GM10266 (cell line): ENCODE measurements around the gene RPUSD1.

ENCODE experiments used
- DNase-seq: peaks from one replicate; pipeline ENCODE4 v3.0.0; 2012; ENCODE audit errors: extremely low spot score
- TF ChIP-seq, protein P1 (sequence below): IDR thresholded peaks from 2 replicates; pipeline ENCODE4 v1.5.1; 2012; ENCODE audit warnings: mild to moderate bottlenecking, low read depth; ENCODE audit not compliant: control insufficient read depth, insufficient read depth; ENCODE audit errors: missing control alignments

Gene RPUSD1

DNA sequence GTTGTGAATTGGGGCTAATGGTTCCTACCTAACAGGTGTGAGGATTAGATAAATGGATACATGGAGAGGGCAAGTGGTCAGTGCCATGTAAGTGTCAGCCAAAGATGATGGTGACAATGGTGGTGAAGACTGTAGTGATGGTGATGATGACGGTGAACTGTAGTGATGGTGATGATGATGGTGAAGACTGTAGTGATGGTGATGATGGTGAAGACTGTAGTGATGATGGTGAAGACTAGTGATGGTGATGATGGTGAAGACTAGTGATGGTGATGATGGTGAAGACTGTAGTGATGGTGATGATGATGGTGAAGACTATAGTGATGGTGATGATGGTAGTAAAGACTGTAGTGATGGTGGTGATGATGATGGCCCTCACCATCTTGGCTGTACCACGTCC lies 30.4 kb upstream of the RPUSD1 start:
- DNase-seq = no peak
- TF ChIP-seq, protein P1, sequence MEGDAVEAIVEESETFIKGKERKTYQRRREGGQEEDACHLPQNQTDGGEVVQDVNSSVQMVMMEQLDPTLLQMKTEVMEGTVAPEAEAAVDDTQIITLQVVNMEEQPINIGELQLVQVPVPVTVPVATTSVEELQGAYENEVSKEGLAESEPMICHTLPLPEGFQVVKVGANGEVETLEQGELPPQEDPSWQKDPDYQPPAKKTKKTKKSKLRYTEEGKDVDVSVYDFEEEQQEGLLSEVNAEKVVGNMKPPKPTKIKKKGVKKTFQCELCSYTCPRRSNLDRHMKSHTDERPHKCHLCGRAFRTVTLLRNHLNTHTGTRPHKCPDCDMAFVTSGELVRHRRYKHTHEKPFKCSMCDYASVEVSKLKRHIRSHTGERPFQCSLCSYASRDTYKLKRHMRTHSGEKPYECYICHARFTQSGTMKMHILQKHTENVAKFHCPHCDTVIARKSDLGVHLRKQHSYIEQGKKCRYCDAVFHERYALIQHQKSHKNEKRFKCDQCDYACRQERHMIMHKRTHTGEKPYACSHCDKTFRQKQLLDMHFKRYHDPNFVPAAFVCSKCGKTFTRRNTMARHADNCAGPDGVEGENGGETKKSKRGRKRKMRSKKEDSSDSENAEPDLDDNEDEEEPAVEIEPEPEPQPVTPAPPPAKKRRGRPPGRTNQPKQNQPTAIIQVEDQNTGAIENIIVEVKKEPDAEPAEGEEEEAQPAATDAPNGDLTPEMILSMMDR = no peak

DNA sequence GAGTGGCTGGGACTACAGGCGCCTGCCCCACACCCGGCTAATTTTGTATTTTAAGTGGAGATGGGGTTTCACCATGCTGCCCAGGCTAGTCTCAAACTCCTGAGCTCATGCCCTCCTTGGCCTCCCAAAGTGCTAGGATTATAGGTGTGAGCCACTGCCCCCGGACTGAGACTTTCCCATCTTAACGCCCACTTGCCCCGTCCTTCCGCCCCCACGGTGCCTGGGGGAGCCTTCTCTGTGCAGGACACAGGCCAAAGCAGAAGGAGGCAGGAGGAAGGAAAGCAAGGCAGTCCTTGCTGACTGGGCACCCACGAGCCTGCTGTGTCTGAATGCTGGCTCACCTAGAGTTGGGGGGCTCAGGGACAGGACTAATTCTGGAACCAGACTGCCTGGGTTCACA lies 30.0 kb upstream of the RPUSD1 start:
- TF ChIP-seq, protein P1 = no peak

DNA sequence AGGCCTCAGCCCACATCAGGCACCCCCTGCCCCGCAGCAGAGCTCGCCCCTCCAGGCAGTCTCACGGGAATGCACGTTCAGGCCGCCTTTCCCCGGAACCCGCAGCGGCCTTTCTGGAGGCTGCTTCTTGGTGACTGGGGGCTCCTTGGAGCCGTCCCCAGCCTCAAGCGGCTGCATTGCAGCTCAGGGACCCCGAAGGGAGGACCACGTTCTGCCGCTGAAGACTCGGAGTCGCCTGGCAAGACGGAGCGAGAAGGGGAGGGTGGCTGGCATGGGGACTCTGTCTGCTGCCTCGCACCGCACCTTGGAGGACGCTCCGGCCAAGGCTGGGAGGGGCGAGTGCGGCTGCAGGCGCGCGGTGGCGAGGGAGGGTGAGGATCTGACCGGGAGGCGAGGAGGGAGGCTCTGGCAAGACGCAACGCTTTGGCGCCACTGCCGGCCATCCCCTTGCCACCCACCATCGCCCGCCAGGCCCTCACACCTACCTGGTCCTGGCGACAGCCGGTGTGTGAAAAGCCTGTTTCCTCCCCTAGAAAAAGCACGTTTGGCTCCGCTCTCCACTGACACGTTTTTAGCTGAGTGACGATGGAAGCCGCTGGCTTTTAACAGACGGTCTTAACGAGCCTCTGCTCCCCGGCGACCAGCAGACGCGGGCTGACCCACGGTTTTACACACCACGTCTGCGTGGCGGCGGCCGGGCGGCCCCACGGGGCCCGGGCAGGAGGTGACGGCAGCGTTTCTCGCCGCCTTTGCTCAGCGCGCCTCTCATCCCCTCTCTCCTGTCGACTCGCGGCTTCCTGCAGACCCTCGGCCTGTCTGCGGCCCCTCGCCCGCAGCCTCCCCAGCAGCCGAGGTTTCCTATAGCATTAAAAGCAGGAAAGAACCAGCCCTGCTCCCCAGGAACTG lies 29.1 kb upstream of the RPUSD1 start:
- TF ChIP-seq, protein P1 = no peak
- no peak for DNase-seq

More for the DNA sequence above, 30.0 kb upstream of the RPUSD1 start:
- DNase-seq = no peak

DNA sequence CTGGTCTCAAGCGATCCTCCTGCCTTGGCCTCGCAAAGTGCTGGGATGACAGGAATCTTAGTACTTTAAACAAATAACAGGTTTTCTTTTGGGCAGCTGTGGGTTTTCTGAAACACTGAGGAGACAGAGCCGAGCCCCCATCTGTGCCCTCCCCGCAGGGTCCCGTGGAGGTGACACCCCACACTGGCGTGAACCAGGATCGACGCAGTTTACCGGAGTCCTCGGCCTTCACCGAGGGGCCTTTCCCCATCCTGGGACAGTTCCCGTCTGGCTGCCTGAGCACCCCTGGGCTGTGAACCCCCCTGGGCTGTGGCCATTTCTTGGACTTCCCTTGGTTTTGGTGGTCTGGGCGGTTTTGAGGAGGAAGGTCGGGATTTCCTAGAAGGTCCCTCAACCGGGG lies 27.7 kb upstream of the RPUSD1 start:
- TF ChIP-seq, protein P1 = no peak
- no peak for DNase-seq

DNA sequence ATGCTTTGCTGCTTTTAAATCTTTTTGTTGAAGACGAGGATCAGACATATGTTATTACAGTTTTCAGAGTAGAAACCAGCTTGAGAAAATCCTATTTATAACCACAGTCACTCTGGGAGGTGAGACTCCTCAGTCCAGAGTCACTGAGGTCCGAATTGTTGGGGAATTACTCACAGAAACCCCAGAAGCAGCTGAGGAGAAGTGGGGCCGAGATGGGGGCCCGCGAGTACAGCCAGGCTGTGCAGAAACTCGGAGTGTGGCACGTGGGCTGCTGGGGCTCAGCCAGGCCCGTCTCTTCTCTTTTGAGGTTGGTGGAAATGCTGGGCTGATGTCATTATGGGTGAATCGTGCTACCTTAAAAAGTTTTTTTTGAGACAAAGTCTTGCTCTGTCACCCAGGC lies 26.8 kb upstream of the RPUSD1 start:
- no peak for DNase-seq

DNA sequence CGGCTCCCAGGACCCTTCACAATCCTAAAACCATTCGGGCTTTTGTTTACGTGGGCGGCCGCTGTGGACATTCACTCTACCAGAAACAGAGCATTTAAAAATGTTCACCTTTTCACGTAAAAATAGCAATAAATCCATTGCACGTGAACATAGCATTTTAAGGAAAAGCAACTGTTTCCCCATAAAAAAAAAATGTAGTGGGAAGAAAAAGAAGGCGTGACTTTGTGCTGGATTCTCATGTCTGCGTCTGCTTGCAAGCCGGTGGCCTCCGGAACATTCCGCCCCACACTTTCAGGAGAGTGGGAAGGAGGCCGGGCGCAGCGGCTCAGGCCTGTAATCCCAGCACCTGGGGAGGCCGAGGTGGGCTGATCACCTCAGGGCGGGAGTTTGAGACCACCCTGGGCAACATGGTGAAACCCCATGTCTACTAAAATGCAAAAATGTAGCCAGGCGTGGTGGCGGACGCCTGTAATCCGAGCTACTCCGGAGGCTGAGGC lies 25.8 kb upstream of the RPUSD1 start:
- TF ChIP-seq, protein P1 = no peak
- no peak for DNase-seq

More for the DNA sequence above, 26.8 kb upstream of the RPUSD1 start:
- TF ChIP-seq, protein P1 = no peak
